Astrocyte of the cerebellum (primary cell): ENCODE measurements around the gene PPFIA1.

ENCODE experiments used
- DNase-seq: peaks from one replicate; pipeline ENCODE4 v3.0.0-alpha.2; 2011; ENCODE audit warnings: low read depth
- H3K4me3 ChIP-seq: 2 replicates; pipeline ENCODE4 v1.5.1; 2011; ENCODE audit warnings: mild to moderate bottlenecking, low read depth, low read length, moderate library complexity
- in situ Hi-C: cut with HindIII; loops from 2 replicates; pipeline ENCODE4 v1.10.0; 2017; ENCODE audit warnings: low sequenced_read_pairs
- TF ChIP-seq, protein P1 (sequence below): IDR thresholded peaks from 2 replicates; pipeline ENCODE4 v1.5.1; 2012; ENCODE audit warnings: low read length, low read depth, moderate library complexity, mild to moderate bottlenecking; ENCODE audit errors: missing control alignments

Gene PPFIA1

DNA sequence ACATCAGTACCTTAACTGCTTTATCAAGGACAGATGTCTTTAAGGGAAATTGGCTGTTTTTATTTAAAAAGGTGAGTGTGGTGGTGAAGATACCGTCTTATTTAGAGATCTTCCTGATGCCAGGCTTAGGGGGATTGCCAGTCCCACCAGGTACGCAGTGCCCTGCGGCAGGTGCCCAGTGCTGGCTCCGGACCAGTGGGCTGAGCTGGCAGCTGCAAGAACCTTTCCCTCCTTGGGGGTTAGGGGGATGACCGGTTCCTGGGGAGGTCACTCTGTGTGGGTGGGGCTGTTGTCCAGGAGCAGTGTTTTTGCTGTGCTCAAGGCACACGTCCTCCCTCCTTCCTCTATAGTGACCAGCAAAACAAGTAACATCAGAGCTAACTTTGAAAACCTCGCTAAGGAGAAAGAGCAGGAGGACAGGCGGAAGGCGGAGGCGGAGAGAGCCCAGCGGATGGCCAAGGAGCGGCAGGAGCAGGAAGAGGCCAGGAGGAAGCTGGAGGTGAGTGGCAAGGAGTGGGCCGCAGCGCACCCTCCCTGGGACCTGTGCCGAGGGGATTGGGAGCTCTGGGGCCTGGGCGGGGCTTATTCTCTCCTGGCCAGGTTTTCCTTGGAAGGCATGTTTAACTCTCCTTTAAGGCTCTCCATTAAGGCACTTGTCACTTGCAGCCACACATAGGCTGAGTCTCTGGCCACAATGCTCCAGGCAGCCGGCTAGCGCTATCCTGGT is 158.4 kb downstream of the PPFIA1 start:
- in situ Hi-C loops = no loop called here
- H3K4me3 ChIP-seq = no peak overlapping the region
- no peak for DNase-seq
- TF ChIP-seq, protein P1, sequence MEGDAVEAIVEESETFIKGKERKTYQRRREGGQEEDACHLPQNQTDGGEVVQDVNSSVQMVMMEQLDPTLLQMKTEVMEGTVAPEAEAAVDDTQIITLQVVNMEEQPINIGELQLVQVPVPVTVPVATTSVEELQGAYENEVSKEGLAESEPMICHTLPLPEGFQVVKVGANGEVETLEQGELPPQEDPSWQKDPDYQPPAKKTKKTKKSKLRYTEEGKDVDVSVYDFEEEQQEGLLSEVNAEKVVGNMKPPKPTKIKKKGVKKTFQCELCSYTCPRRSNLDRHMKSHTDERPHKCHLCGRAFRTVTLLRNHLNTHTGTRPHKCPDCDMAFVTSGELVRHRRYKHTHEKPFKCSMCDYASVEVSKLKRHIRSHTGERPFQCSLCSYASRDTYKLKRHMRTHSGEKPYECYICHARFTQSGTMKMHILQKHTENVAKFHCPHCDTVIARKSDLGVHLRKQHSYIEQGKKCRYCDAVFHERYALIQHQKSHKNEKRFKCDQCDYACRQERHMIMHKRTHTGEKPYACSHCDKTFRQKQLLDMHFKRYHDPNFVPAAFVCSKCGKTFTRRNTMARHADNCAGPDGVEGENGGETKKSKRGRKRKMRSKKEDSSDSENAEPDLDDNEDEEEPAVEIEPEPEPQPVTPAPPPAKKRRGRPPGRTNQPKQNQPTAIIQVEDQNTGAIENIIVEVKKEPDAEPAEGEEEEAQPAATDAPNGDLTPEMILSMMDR = no peak

DNA sequence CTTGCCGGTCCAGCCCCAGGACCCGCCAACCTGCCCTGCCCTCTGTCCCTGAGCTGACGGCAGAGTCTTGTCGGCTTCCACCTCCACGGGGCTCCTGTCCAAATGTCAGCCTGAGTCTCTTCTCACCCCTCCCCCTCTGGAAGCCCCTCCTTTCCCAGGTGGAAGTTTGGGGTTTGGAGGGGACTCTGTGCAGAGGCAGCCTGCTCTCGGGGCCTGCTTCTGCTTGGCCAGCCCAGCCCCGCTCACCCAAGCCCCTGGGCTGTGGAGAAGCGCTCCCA is 158.9 kb downstream of the PPFIA1 start:
- DNase-seq = no peak
- in situ Hi-C loops = no loop called here
- TF ChIP-seq, protein P1 = no peak
- no peak overlapping the region for H3K4me3 ChIP-seq

DNA sequence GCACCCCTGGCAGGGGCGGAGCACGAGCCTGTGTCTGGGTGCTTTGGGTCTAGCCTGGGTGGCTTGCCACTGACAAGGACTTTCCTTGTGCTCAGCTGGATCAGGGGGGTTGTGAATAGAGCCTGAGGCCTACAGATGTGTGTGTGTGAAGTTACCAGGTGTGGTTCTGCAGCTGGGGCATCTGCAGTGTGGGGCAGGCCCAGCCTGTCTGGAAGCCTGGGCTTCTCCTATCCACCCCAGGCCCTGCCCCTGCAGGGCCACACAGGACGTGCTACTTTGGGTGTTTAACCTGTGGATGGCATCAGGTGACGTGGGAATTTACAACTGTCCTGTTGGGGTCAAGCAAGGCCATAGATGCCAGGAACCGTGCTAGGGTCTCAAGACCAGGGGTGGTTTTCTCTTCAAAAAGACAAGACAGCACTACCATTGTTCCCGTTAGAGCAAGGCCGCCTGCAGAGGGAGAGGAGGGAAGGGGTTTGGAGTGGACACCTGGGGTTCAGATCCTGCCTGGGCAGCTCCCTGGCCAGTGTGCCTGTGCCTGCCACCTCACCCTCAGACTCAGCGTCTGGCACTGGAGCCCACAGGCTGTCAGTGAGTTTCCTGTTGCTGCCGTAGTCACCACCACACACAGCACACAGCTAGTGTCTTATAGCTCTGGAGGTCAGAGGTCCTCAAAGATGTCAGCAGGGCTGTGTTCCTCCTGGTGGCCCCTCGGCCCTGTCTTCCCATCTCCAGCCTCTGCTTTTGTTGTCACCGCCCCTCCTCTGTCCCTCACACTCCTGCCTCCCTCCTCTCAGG is 159.4 kb downstream of the PPFIA1 start:
- in situ Hi-C loops = no loop called here
- TF ChIP-seq, protein P1 = no peak
- no peak overlapping the region for H3K4me3 ChIP-seq
- DNase-seq = no peak

DNA sequence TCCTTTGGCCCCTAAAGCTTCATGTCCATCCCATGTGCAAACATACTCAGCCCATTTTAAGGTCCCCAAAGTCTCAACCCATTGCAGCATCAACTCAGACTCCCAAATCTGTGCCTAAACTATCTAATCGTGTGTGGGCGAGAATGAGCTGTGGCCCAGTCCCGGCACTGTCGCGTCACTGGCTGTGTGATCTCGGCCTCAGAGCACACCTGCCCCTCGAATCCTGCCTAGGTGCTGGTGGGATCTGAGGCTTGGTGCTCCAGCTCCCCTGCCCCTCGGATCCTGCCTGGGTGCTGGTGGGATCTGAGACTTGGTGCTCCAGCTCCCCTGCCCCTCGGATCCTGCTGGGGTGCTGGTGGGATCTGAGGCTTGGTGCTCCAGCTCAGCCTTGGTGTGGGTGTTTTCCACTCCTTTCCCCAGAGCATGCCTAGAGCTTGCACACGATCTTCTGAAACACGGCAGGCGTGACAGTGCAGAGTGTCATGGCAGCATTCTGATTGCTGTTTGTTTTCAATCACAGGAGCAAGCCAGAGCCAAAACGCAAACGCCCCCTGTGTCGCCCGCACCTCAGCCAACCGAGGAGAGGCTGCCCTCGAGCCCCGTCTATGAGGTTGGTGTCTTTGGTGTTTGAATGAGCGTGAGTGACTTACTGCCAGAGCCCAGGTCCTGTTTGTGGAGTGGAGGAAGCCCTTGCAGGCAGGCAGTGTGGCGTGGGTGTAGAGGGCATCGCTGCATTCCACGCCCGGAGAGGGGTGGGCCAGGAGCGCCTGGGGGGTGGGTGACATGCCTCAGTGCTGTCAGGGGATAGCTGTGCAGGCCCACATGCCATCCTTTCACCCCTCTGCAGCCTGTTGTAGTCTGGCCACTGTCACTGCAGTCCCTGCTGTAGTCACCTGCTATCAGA is 160.4 kb downstream of the PPFIA1 start:
- H3K4me3 ChIP-seq = no peak overlapping the region
- TF ChIP-seq, protein P1 = no peak
- no peak for DNase-seq
- in situ Hi-C loops = no loop called here

DNA sequence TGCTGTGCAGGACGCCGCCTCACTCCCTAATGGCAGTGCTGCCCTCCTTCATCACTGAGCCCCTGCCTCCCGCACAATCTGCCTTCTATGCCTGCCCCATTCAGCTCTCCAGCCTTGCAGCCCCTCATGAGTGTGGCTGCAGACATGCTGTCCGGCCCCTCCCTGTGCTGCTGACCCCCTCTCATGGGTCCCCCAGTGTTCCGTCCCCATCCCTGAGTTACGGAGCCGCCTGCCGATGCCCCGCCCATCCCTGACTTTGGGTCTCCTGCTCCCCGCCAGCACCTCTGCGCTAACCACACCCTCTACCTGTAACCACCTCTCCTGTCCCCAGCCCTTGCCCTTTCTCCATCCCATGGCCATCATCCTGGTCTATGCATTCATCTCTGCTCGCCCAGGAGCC is 161.1 kb downstream of the PPFIA1 start:
- no peak overlapping the region for H3K4me3 ChIP-seq
- DNase-seq = no peak
- TF ChIP-seq, protein P1 = no peak
- in situ Hi-C loops = no loop called here

DNA sequence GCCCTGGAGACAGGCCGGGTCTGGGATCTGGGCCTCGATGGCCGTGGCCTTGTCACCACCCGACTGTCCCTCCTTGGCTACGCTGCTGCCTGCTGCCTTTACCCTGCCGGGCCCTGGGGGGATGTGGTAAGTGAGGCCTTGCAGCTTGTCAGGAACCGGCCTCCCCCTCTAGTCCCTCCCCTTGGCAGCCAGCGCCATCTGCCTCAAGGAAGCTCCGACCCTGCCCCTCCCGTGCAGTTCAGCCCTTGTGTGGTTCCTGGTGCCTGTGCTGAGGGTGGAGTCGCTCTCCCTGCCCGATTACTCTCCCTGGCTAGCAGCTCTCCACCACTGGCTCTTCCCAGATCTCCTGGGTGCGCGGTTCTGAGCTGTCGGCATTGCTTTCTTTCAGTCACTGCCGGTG is 161.6 kb downstream of the PPFIA1 start:
- TF ChIP-seq, protein P1 = no peak

More for the DNA sequence above, 161.6 kb downstream of the PPFIA1 start:
- no peak overlapping the region for H3K4me3 ChIP-seq
- DNase-seq = no peak
- in situ Hi-C loops = no loop called here
